HG02610 (cell line): ENCODE measurements around the gene ERRFI1.

ENCODE experiments used
- ATAC-seq: cut with Tn5 transposase; IDR thresholded peaks from one replicate; pipeline ENCODE4 v1.9.1; 2021; ENCODE audit warnings: mild to moderate bottlenecking, moderate library complexity; ENCODE audit not compliant: unreplicated experiment

The ERRFI1 gene

GRCh38 chr1:8046391-8046790 is 20.3 kb upstream of the ERRFI1 start:
- ATAC-seq = no peak

DNA sequence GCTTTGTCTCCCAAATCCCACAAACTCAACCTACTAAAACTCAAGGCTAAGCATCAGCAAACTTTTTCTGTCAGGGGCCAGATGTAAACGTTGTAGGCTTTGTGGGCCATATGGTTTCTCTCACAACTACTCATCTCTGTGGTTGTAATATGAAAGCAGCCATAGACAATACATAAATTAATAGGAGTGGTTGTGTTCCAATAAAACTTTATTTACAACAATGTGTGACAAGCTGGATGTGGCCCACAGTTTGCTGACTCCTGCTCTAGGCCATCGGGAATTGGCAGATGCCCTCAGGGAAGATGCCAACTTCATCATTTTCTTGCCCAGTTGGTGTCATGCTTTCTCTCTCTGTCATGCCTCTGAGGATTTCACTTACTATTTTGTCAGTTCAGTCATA is 17.5 kb upstream of the ERRFI1 start:
- no peak for ATAC-seq

DNA sequence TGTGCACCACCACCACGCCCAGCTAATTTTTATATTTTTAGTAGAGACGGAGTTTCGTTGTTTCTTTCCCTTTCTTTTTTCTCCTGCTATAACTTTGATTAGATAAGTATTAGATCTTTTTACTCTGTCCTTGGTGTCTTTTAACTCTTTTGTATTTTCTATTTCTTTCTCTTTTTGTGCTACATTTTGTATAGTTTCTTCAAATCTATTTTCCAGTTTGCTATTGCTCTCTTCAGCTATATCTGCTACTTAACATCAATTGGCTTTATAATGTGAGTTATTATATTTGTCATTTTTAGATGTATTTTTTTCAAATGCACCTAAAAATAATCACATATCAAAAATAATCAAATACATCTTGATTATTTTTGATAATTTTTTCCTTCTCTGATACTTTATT is 16.0 kb upstream of the ERRFI1 start:
- ATAC-seq = no peak

- no peak for ATAC-seq
These were observed 14.5 kb upstream of the ERRFI1 start for GRCh38 chr1:8040586-8040985.

GRCh38 chr1:8039071-8039470 is 13.0 kb upstream of the ERRFI1 start:
- ATAC-seq = no peak

- no peak for ATAC-seq
These were observed 9.2 kb upstream of the ERRFI1 start for GRCh38 chr1:8035289-8035688.

GRCh38 chr1:8033322-8033721 is 7.2 kb upstream of the ERRFI1 start:
- no peak for ATAC-seq

GRCh38 chr1:8032366-8032910 is 6.3 kb upstream of the ERRFI1 start:
- ATAC-seq = no peak

DNA sequence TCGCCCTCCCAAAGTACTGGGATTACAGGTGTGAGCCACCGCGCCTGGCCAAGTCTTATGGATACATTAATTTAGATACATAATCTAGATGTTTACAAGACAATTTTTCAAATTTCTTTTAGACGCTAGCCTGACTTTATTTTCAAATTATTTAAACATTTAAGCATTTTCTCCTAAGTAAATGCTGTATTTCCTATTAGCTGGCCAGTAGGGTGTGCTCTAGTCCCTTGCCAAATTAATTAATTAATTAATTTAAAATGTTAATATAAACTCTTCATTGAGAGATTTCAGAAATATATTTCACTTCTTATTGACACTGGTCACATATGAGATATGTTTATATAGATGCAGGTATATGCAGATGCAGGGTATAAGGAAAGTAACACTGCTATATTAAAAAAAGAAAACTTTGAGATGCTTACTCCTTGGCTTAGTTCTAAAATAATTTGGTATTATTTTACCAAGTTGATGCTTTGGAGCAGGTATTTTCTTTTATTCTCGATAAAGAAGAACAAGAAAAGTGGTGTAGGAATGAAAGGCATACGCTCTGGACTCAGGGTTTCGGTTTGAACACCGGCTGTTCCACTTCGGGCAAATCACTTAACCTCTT is 5.2 kb upstream of the ERRFI1 start:
- ATAC-seq = no peak

DNA sequence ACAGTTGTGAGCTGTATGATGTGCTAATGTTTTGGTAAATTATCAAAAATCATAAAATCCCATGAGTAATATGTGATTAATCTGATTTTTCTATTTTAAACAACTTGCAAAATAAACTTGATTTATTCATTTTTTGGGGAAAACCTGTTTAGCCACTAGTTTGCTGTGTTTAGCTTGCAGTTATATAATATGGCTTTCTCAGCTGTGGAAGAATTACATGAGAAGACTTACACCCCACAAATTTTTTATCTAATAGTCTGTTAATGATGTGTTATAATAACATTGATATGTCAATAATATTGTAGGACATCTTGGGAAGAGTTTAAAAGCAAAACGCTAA is 2.4 kb upstream of the ERRFI1 start:
- ATAC-seq = no peak

DNA sequence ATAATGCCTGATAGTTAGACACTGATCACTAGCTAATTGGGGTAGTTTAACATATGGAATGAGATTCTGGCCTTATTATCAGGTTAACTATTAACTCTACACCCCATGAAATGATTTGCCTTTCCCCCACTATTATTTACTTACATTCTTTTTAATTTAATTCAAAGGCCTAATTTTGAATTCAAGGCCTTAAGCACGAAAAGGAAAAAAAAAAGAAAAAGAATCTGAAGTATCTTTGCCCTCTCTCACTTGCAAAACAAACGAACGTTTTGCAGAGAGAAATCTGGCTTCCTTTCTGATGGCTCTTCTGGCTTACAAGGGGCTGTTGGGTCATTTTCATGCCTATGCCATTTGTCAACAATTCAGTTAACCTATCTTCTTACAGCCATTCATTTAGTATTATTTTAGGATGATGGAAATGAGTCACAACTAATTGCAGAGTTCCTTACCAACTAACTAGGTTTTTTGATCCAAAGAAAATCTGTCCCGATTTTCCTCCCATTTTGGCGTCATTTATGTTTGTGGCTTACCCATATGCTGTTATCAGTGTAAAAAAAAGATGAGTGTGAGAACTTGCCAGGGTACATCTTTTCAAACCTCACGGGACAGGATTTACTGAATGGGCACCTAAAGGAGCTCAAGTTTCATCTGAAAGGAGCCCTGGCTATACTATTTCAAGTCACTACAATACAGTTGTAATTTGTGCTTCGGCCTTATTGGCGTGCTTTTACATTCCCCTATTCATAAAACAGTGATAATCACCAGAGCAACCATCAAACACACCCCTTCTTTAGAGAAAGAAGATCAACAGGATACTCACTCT is 1.9 kb upstream of the ERRFI1 start:
- ATAC-seq = no peak

DNA sequence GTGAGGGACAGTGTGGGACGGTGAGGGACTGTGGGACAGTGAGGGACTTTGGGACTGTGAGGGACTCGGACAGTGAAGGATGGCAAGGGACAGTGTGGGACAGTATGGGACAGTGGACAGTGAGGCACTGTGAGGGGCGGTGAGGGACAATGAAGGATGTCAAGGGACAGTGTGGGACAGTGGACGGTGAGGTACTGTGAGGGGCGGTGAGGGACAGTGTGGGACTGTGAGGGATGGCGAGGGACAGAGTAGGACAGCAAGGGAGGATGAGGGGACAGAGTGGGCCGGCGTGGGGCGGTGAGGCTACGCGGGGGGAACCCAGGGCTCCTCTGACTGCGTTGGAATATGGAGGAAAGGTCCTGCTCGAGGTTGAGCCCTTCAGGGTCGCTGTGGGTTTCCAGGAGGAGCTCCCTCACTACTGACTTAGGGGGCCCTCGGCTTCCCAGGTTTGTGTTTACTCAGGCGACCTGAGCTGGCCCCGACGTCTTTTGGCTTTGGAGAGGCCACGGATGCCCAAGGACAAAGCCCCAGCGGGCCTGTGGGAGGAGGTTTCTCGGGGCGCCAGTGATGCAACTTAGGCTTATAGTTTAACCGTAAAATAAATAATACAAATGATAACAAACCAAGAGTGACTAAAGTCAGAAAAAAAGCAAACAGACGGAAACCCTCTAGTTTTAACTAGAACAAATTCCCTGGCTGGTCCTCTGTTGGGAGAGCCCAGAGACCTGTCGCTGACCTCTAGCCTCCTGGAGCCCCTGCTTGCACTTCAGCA is 1.1 kb upstream of the ERRFI1 start:
- no peak for ATAC-seq

- peak; percentile 14 for ATAC-seq
These were observed 401 bp downstream of the ERRFI1 start for GRCh38 chr1:8025671-8026144.

DNA sequence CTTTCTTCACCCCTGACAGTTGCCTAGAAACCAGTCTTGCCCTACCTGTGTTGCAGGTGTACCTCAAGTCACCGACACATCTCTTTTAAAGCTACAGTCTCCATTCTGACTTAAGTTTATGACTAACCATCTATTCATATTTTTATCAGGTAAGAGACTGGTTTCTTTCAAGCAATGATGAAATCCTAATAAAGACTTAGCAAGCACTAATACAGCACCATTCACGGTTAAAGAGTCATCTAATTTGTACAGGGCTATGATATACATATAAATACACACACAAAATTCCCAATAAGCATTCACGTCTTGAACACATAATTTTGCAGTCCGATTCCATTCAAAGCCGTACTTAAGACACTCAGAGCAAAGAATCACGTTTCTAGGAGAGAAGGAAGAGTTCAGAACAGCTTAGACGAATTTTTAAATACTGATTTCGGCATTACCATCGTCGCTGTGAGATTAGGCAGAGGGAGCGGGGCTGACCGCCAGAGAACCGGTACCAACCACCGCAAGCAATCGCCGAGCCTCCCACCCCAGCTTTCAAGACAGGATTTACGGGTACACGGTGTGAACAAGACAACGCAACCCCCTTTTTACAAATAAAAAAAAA is 943 bp downstream of the ERRFI1 start:
- no peak for ATAC-seq

DNA sequence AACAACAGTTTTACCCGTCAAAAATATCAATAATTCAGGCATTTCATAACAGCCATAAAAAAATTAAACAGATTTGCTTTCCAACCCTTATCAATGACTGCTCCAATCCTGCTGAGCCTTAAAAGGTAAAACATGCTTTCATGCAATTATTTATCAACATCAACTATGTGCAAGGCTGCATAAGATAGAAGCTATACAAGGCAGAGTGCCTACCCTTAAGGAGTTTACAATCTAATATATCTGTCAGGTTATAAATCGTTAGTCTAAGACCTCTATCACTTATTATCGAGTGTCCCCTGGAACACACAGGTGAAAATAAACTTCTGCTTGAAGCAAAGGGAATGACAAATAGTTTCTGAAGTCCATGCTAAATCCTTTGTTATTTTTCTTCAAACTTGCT is 1.8 kb downstream of the ERRFI1 start:
- no peak for ATAC-seq

DNA sequence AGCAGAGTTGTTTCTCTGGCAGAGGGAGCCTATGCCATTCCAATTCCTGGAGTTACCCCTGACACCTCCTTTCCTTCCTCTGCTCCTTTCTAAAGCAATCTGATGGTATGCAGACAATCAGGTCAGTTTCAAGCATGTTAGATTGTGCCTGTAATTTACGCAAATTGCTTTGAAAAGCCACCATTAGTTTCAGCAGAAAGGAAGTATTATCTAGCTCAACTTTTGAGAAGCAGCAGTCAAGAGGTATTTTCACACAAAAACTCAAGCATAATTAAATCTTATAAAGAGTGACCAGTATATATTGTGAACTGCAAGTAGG is 2.2 kb downstream of the ERRFI1 start:
- no peak for ATAC-seq

DNA sequence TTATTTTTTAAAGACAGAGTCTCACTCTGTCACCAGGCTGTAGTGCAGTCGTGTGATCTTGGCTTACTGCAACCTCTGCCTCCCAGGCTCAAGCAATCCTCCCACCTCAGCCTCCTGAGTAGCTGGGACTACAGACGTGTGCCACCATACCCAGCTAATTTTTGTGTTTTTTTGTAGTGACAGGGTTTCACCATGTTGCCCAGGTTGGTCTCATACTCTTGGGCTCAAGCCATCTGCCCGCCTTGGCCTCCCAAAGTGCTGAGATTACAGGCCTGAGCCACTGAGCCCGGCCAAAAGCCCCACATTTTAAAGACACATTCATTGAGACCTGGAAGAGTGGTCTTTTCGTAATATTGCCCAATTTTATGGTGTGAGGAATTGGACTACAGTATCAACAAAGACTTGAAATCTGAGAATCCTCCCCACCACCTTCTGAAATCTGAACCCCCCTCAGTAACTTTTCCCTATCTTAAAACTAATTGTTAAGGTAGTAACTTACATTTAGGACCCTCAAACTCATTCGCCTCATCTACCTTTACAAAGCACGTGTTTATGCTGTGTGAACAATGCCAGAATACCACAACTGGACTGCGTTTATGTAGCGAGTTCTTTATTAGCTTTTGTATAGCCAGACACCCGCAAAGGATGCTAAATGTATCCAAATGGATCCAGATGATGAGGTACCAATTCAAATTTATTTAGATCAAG is 2.7 kb downstream of the ERRFI1 start:
- no peak for ATAC-seq

- ATAC-seq = no peak
These were observed 3.5 kb downstream of the ERRFI1 start for GRCh38 chr1:8022395-8023286.

- no peak for ATAC-seq
These were observed 4.3 kb downstream of the ERRFI1 start for GRCh38 chr1:8021676-8022266.
